Activated T-helper 2 cell treated with anti-CD3 and anti-CD28 coated beads, Interferon-gamma antibody, Interleukin-2, Interleukin-4, amounts not matched to agents 10 μg/mL and 5 μg/mL and 100 μg/mL, durations not matched to agents 14 hours and 24 hours and 36 hours (primary cell): ENCODE data around the gene UVRAG. TPM values are rescaled to one million over a fixed set of nuclear protein-coding genes. Genes with fewer than 3 reads are reported as not detected.
"Not testable (repeated sequence)": the region's sequence is repeated elsewhere in the genome, so short reads cannot be mapped to it uniquely, and the experiment has no call there.

Experiments
- DNase-seq: peaks from one replicate; pipeline ENCODE4 v3.0.0; 2021; ENCODE audit warnings: low spot score
- H3K27ac Mint-ChIP-seq: one replicate; pipeline ENCODE4 v1.8.0; 2021; ENCODE audit warnings: mixed read lengths
- H3K27me3 Mint-ChIP-seq: one replicate; pipeline ENCODE4 v1.8.0; 2021; ENCODE audit warnings: low read depth, mixed read lengths
- H3K36me3 Mint-ChIP-seq: one replicate; pipeline ENCODE4 v1.8.0; 2021; ENCODE audit warnings: low read depth, mixed read lengths
- H3K4me1 Mint-ChIP-seq: one replicate; pipeline ENCODE4 v1.8.0; 2021; ENCODE audit warnings: low read depth, mixed read lengths
- H3K4me3 Mint-ChIP-seq: one replicate; pipeline ENCODE4 v1.8.0; 2021; ENCODE audit warnings: low read depth, mild to moderate bottlenecking, moderate library complexity, mixed read lengths
- H3K9me3 Mint-ChIP-seq: one replicate; pipeline ENCODE4 v1.8.0; 2021; ENCODE audit warnings: mixed read lengths
- intact Hi-C: fragments of 100-400 bp; cut with micrococcal nuclease; formaldehyde crosslinking; loops from one replicate; pipeline ENCODE4 v1.15.1; 2023
- total RNA-seq: library from RNA; stranded (reverse); gene quantifications from 2 replicates; pipeline ENCODE4 v1.2.3, GENCODE V29; 2022

Gene UVRAG
- total RNA-seq, 1 donor from 2014 or later: 23.3 TPM

DNA sequence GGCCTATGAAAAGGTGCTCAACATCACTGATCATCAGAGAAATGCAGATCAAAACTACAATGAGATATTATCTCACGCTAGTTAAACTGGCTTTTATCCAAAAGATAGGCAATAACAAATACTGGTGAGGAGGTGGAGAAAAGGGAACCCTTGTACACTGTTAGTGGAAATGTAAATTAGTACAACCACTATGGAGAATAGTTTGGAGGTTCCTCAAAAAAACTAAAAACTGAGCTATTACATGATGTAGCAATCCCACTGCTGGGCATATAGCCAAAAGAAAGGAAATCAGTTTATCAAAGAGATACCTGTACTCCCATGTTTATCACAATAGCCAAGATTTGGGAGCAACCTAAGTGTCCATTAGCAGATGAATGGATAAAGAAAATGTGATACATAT, 118.7 kb downstream of the UVRAG start:
- intact Hi-C loops, H3K4me1 Mint-ChIP-seq, DNase-seq, H3K9me3 Mint-ChIP-seq, H3K4me3 Mint-ChIP-seq, H3K36me3 Mint-ChIP-seq, H3K27me3 Mint-ChIP-seq, H3K27ac Mint-ChIP-seq: not testable (repeated sequence)

DNA sequence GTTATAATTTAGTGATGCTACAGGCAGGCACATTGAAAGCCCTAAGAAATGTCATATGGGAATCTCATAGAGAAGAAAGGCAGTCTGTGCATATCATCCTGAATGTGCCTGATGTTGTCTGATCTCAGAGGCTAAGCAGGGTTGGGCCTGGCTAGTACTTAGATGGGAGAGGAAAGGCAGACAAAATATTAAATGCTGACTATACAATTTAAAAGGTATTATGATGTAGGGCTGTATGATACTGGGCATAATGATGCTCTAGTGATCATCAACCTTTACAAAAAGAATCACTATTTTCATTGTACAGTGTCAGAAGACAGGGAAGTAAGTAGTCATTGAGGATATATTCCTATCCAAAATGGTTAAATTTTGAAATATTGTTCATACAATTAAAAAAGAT, 119.8 kb downstream of the UVRAG start:
- Mint-ChIP-seq H3K4me3 (no peak overlapping the region), H3K27me3 (no peaks in the 10 kb centered on the region), H3K4me1 (peaks cover 1% of the 10 kb centered on the region), H3K27ac (no peak overlapping the region), H3K36me3 (no peaks in the 10 kb centered on the region), H3K9me3 (no peaks in the 10 kb centered on the region)
- intact Hi-C loops: no loop called here
- DNase-seq: no peak

DNA sequence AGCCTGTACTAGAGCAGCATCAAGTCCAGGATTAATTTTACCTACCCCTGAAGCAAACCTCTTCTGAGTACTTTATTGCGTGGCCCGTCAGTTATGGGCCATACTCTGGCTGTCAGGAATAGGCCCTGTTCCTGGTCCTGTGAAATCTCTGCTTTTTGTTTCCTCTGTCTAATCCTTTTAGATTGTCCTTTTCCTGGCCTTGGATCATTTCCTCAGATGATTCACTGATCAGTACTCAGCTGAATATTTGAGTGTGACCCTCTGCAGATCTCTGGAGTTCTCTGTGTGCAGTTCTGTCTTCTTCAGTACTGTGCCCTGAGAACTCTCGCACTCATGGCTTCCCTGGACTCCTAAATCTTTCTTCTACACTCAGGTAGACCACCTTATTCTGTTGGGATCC, 123.5 kb downstream of the UVRAG start:
- intact Hi-C loops: no loop called here
- Mint-ChIP-seq H3K4me3 (no peak overlapping the region), H3K36me3 (no peaks in the 10 kb centered on the region), H3K9me3 (no peaks in the 10 kb centered on the region), H3K4me1 (peaks cover 2% of the 10 kb centered on the region), H3K27ac (no peak overlapping the region), H3K27me3 (no peaks in the 10 kb centered on the region)
- DNase-seq: no peak

DNA sequence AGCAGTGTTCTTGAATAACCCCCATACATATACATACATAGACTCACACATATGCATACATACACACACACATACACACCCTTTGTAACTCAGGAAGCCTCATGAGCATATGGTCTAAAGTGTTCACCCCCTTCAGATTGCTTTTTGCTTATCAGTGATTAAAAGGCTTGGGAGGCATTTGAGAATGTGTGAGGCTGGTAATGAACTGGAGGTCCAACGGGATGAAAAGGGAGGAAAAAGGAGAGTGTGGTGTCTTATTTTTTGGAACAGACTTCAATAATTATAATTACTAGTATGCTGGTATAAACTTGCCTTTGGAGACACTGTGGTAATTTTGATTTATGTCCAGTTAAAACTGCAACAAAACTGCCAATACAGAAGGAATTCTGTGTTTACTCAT, 124.5 kb downstream of the UVRAG start:
- Mint-ChIP-seq H3K27ac (no peak overlapping the region), H3K36me3 (no peaks in the 10 kb centered on the region), H3K27me3 (no peaks in the 10 kb centered on the region), H3K9me3 (no peaks in the 10 kb centered on the region), H3K4me3 (no peak overlapping the region), H3K4me1 (peaks cover 2% of the 10 kb centered on the region)
- DNase-seq: no peak
- intact Hi-C loops: no loop called here

DNA sequence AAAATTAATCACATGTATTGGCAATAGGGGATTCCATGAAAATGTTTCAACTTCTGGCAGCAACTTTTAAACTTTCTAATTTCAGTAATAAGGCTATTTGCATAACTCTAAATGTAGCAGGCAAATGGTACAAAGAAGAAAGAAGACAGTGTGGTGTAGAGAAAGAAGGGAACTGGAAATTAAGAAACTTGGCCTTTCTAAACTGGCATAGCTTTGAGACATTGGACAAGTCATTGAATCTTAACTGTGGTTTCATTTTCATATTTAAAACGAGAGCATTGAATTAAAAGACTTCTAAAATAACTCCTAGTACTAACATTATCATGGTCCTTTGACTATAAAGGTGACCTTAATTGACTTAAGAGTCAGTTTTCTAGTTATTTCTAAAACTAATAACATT, 125.0 kb downstream of the UVRAG start:
- no peaks in the 10 kb centered on the region for H3K36me3 Mint-ChIP-seq
- DNase-seq: no peak
- intact Hi-C loops: no loop called here
- no peaks in the 10 kb centered on the region for H3K27me3 Mint-ChIP-seq
- H3K9me3 Mint-ChIP-seq: no peaks in the 10 kb centered on the region
- no peak overlapping the region for H3K4me3 Mint-ChIP-seq
- H3K27ac Mint-ChIP-seq: no peak overlapping the region
- peaks cover 2% of the 10 kb centered on the region for H3K4me1 Mint-ChIP-seq

DNA sequence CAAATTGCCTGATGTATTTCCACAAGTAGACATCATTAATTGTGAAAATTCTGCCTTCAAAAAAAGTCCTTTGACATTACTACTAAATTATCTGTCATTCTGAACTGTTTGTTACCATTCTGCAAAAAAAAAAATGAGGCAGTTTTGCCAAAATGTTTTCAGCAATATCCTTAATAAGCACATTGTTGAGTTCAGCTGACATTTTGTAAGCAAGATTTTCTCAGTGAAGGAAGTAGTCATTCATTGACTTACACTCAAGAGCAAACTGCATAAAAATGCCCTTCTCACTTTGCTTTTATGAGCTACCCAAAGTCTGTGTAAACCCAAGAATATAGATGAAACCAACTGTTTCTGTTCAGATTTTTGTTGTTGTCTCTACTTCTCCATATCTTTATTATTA, 125.9 kb downstream of the UVRAG start:
- intact Hi-C loops: no loop called here
- Mint-ChIP-seq H3K4me1 (peaks cover 2% of the 10 kb centered on the region), H3K27me3 (no peaks in the 10 kb centered on the region), H3K9me3 (no peaks in the 10 kb centered on the region), H3K36me3 (no peaks in the 10 kb centered on the region), H3K4me3 (no peak overlapping the region), H3K27ac (no peak overlapping the region)
- no peak for DNase-seq

DNA sequence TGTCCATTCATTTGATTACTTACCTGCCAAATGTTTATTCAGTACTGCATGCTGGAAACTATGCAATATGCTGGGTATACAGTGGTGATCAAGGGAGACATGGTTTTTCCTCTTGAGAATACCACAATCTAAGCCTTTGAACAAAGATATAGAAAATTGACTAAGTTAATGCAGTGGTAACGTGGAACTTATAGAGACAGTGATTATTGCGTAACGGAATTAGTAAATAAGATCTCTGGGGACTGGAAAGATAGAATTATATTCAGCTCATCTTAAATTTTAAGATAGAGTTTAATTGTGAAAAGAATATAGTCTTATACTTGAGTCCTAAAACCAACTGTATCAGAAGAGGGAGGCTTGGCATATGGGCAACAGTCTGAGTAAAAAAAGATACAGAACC, 129.5 kb downstream of the UVRAG start:
- peaks cover 6% of the 10 kb centered on the region for H3K4me1 Mint-ChIP-seq
- intact Hi-C loops: no loop called here
- no peaks in the 10 kb centered on the region for H3K36me3 Mint-ChIP-seq
- no peak overlapping the region for H3K4me3 Mint-ChIP-seq
- H3K27ac Mint-ChIP-seq: no peak overlapping the region
- no peaks in the 10 kb centered on the region for H3K9me3 Mint-ChIP-seq
- no peak for DNase-seq
- no peaks in the 10 kb centered on the region for H3K27me3 Mint-ChIP-seq

DNA sequence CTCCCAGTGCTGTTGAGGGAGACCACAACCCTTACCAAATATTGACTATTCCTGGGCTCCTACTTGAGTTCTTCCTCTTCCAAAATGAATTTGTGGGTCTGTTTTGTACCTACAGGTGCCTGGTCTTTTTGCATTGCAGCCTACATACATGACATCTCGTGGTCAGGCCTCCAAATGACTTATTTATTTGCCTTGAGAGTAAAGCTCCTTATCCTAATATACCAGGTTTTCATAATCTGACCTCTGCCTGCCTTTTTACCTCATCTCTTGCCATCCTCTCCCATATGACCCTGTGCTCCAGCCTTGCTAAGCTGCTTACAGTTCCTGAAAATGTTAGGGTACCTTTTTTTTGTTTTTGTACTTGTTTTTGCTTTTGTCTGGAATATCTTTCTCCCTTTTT, 130.4 kb downstream of the UVRAG start:
- Mint-ChIP-seq H3K27ac (no peak overlapping the region), H3K27me3 (no peaks in the 10 kb centered on the region), H3K9me3 (no peaks in the 10 kb centered on the region), H3K4me3 (no peak overlapping the region), H3K4me1 (peaks cover 4% of the 10 kb centered on the region), H3K36me3 (no peaks in the 10 kb centered on the region)
- intact Hi-C loops: no loop called here
- no peak for DNase-seq

DNA sequence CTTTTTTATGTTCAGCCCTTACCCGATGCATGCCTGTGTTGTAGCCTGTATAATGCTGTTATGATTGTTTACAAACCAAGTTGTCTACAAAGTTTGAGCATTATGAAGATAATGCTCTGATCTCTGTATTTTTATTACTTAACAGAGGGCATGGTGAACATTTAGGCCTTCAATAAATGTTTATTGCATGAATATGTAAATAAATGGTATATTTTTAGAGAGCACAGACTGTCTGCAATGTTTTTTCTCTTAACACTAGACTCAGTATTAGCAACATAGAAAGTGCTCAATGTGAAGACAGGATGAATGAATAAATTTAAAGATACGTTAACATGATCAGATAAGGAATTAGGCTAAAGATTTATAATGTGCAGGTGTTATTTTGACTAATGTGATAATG, 130.9 kb downstream of the UVRAG start:
- no peak overlapping the region for H3K27ac Mint-ChIP-seq
- no peak for DNase-seq
- intact Hi-C loops: no loop called here
- peaks cover 4% of the 10 kb centered on the region for H3K4me1 Mint-ChIP-seq
- no peaks in the 10 kb centered on the region for H3K36me3 Mint-ChIP-seq
- H3K4me3 Mint-ChIP-seq: no peak overlapping the region
- no peaks in the 10 kb centered on the region for H3K27me3 Mint-ChIP-seq
- H3K9me3 Mint-ChIP-seq: no peaks in the 10 kb centered on the region

DNA sequence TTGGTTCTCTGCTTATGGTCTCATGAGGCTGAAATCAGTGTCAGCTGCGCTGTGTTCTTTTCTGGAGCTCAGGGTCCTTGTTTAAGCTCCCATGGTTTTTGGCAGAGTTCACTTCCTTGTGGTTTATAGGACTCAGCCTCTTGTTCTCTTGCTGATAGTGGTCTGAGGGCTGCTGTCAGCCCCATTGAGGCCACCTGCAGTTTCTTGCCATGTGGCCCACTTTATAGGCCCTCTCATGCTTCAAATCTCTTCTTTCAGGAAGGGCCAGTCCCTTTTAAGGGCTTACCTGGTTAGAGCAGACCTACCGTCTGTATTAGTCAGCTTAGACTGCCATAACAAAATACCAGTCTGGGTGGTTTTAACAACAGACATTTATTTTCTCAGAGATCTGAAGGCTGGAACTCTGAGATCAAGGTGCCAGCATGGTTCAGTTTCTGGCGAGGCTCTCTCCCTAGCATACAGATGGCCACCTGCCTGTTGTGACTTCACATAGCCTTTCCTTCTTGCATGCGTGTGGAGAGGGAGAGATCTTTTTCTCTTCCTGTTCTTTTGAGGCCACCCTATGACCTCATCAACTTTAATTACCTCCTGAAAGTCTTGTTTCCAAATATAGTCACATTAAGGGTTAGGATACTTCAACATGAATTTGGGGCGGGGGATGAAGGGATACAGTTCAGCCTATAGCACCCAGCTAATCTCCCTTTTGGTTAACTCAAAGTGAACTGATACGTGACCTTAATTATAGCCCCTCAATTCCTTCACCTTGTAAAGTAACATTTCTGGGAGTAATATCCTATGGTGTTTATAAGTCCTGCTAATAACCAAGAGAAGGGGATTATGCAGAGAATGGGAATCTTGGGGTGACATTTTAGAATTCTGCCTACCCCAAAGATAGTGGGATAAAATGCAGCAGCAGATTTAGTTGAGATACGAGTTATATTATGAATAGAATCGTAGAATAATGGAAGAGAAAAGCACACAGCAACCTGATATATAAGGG, 131.8 kb downstream of the UVRAG start:
- Mint-ChIP-seq H3K36me3 (no peaks in the 10 kb centered on the region), H3K27me3 (no peaks in the 10 kb centered on the region), H3K9me3 (no peaks in the 10 kb centered on the region), H3K27ac (no peak overlapping the region), H3K4me1 (peaks cover 4% of the 10 kb centered on the region), H3K4me3 (no peak overlapping the region)
- DNase-seq: no peak
- intact Hi-C loops: no loop called here

DNA sequence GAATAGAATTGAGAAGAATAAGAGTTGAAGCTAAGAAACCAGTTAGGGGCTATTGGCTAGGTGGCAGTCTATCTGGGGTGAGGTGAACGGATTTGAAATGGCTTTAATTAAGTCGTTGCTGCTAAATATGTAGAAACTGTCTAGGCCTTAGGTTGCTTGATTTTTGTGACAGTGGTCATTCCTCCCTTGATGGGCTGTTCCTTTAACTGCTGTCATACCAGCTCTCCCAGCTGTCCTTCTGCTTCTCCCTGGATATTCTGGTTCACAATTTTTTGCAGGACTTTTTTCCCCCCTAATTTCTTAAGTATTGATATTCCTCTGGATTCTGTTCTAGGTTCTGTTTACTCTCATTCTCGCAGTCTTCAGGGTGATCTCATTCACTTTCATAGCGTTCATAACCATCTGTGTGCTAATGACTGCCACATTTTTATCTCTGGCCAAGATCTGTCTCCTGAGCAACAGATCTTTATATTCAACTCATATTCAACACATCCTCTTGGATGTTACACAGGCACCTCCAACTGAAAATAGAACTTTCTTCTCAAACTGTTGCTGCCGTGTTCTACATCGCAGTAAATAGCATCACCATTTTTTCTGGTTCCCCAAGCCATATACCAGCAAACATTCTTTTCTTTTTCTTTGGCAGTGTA, 134.1 kb downstream of the UVRAG start:
- no peak for DNase-seq
- no peak overlapping the region for H3K4me3 Mint-ChIP-seq
- no peaks in the 10 kb centered on the region for H3K36me3 Mint-ChIP-seq
- intact Hi-C loops: no loop called here
- H3K27ac Mint-ChIP-seq: no peak overlapping the region
- peaks cover 5% of the 10 kb centered on the region for H3K4me1 Mint-ChIP-seq
- H3K27me3 Mint-ChIP-seq: no peaks in the 10 kb centered on the region
- no peaks in the 10 kb centered on the region for H3K9me3 Mint-ChIP-seq

DNA sequence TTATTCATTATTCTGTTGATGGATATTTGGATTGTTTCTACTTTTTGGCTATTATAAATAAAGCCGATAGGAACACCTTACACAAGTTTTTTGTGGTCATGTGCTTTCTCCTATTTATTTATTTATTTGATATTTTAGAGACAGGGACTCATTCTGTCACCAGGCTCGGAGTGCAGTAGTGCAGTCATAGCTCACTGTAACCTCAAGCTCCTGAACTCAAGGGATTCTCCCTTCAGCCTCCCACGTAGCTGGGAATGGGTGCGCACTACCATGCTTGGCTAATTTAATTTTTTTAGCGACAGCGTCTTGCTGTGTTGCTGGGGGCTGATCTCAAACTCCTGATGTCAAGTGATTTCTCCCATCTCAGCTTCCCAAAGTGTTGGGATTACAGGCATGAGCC, 135.1 kb downstream of the UVRAG start:
- H3K4me3 Mint-ChIP-seq: no peak overlapping the region
- peaks cover 5% of the 10 kb centered on the region for H3K4me1 Mint-ChIP-seq
- no peak for DNase-seq
- H3K27me3 Mint-ChIP-seq: no peaks in the 10 kb centered on the region
- no peaks in the 10 kb centered on the region for H3K9me3 Mint-ChIP-seq
- H3K27ac Mint-ChIP-seq: no peak overlapping the region
- intact Hi-C loops: no loop called here
- H3K36me3 Mint-ChIP-seq: no peaks in the 10 kb centered on the region

DNA sequence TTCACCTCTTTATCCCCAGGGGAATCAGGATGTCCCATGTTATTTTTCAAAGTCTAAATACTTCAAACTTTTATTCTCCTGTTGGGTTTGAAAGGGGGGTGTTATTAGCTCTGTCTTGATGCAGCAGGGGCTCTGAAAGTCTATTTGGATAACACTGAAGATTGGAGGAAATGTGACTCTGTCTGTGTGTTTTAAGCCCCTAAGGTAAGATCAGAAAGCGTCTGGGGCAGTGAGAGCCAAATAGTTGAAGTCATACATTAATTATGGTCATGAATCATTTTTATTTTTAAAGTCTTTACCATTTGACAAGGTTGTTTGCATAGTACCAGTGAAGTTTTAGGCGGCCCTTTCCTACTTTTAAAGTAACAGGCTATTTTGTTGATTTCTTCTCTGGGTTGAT, 139.0 kb downstream of the UVRAG start:
- DNase-seq: no peak
- H3K9me3 Mint-ChIP-seq: no peaks in the 10 kb centered on the region
- no peak overlapping the region for H3K4me3 Mint-ChIP-seq
- no peaks in the 10 kb centered on the region for H3K27me3 Mint-ChIP-seq
- H3K27ac Mint-ChIP-seq: no peak overlapping the region
- intact Hi-C loops: no loop called here
- H3K36me3 Mint-ChIP-seq: peaks cover 4% of the 10 kb centered on the region
- H3K4me1 Mint-ChIP-seq: peaks cover 4% of the 10 kb centered on the region
